ENCODE results near the gene KLHL8. TPM values are rescaled to one million over a fixed set of nuclear protein-coding genes. Genes with fewer than 3 reads are reported as not detected.
A peak's percentile ranks its signal among the peaks of the same experiment; 100 is the strongest.
"Not testable (repeated sequence)": the region's sequence is repeated elsewhere in the genome, so short reads cannot be mapped to it uniquely, and the experiment has no call there.

Gene KLHL8
- total RNA-seq, 3 donors from 2014 or later = 16.4 to 23.0 (median 18.9) TPM

- no peak overlapping the region for H3K4me3 Mint-ChIP-seq
- no peaks in the 10 kb centered on the region for H3K27me3 Mint-ChIP-seq (ENCODE audit: low read depth)
- ATAC-seq (no peak), DNase-seq (no peak)
- H3K4me1 Mint-ChIP-seq (ENCODE audit: low read depth) = no peaks in the 10 kb centered on the region
- H3K36me3 Mint-ChIP-seq (ENCODE audit: insufficient read depth) = peaks cover 20% of the 10 kb centered on the region
- H3K9me3 Mint-ChIP-seq = no peaks in the 10 kb centered on the region
Measured at GRCh38 chr4:87174672-87175071, 45.7 kb downstream of the KLHL8 start.

GRCh38 chr4:87171944-87172343 is 48.5 kb downstream of the KLHL8 start:
- Mint-ChIP-seq H3K4me1 (ENCODE audit: low read depth) (no peaks in the 10 kb centered on the region), H3K36me3 (ENCODE audit: insufficient read depth) (peaks cover 14% of the 10 kb centered on the region), H3K4me3 (no peak overlapping the region), H3K9me3 (no peaks in the 10 kb centered on the region), H3K27me3 (ENCODE audit: low read depth) (no peaks in the 10 kb centered on the region)
- DNase-seq = no peak
- ATAC-seq = no peak

GRCh38 chr4:87166296-87166854 is 54.0 kb downstream of the KLHL8 start:
- Mint-ChIP-seq H3K4me3 (no peak overlapping the region), H3K27me3 (ENCODE audit: low read depth) (no peaks in the 10 kb centered on the region), H3K36me3 (ENCODE audit: insufficient read depth) (peaks cover 20% of the 10 kb centered on the region), H3K4me1 (ENCODE audit: low read depth) (peaks cover 6% of the 10 kb centered on the region), H3K9me3 (no peaks in the 10 kb centered on the region)
- ATAC-seq (peak; percentile 41 to 53), DNase-seq (no peak)

- Mint-ChIP-seq H3K4me1 (ENCODE audit: low read depth) (peaks cover 6% of the 10 kb centered on the region), H3K27me3 (ENCODE audit: low read depth) (no peaks in the 10 kb centered on the region), H3K9me3 (no peaks in the 10 kb centered on the region), H3K36me3 (ENCODE audit: insufficient read depth) (peaks cover 22% of the 10 kb centered on the region), H3K4me3 (no peak overlapping the region)
- no peak for DNase-seq
- ATAC-seq = no peak
Measured at GRCh38 chr4:87165892-87166291, 54.5 kb downstream of the KLHL8 start.

- no peak for ATAC-seq
- Mint-ChIP-seq H3K9me3 (no peaks in the 10 kb centered on the region), H3K4me1 (ENCODE audit: low read depth) (no peaks in the 10 kb centered on the region)
Measured at GRCh38 chr4:87153078-87153870, 67.1 kb downstream of the KLHL8 start.

GRCh38 chr4:87152310-87153041 is 67.9 kb downstream of the KLHL8 start:
- no peak for DNase-seq
- no peaks in the 10 kb centered on the region for H3K4me1 Mint-ChIP-seq (ENCODE audit: low read depth)
- H3K9me3 Mint-ChIP-seq = no peaks in the 10 kb centered on the region
- H3K4me3 Mint-ChIP-seq = no peak overlapping the region
- H3K36me3 Mint-ChIP-seq (ENCODE audit: insufficient read depth) = no peaks in the 10 kb centered on the region
- H3K27me3 Mint-ChIP-seq (ENCODE audit: low read depth) = no peaks in the 10 kb centered on the region
- no peak for ATAC-seq

More at GRCh38 chr4:87153078-87153870, 67.1 kb downstream of the KLHL8 start:
- Mint-ChIP-seq H3K36me3 (ENCODE audit: insufficient read depth) (no peaks in the 10 kb centered on the region), H3K27me3 (ENCODE audit: low read depth) (no peaks in the 10 kb centered on the region), H3K4me3 (no peak overlapping the region)
- DNase-seq = no peak

GRCh38 chr4:87151730-87152129 is 68.7 kb downstream of the KLHL8 start:
- Mint-ChIP-seq H3K27me3 (ENCODE audit: low read depth) (no peaks in the 10 kb centered on the region), H3K4me1 (ENCODE audit: low read depth) (no peaks in the 10 kb centered on the region), H3K9me3 (no peaks in the 10 kb centered on the region), H3K4me3 (no peak overlapping the region), H3K36me3 (ENCODE audit: insufficient read depth) (no peaks in the 10 kb centered on the region)
- no peak for ATAC-seq
- DNase-seq = no peak

- Mint-ChIP-seq H3K27me3 (ENCODE audit: low read depth) (no peaks in the 10 kb centered on the region), H3K9me3 (no peaks in the 10 kb centered on the region), H3K36me3 (ENCODE audit: insufficient read depth) (no peaks in the 10 kb centered on the region), H3K4me1 (ENCODE audit: low read depth) (no peaks in the 10 kb centered on the region), H3K4me3 (no peak overlapping the region)
- ATAC-seq (peak in 1 of 2 donors; percentile 41), DNase-seq (peak; percentile 41)
Measured at GRCh38 chr4:87150498-87151261, 69.7 kb downstream of the KLHL8 start.

GRCh38 chr4:87147116-87147515 is 73.3 kb downstream of the KLHL8 start:
- Mint-ChIP-seq H3K27me3 (ENCODE audit: low read depth) (no peaks in the 10 kb centered on the region), H3K36me3 (ENCODE audit: insufficient read depth) (peaks cover 9% of the 10 kb centered on the region), H3K4me3 (no peak overlapping the region), H3K4me1 (ENCODE audit: low read depth) (no peaks in the 10 kb centered on the region), H3K9me3 (no peaks in the 10 kb centered on the region)
- DNase-seq = no peak
- ATAC-seq = no peak

GRCh38 chr4:87145934-87146333 is 74.5 kb downstream of the KLHL8 start:
- H3K27me3 Mint-ChIP-seq (ENCODE audit: low read depth); DNase-seq; H3K9me3 Mint-ChIP-seq; H3K4me1 Mint-ChIP-seq (ENCODE audit: low read depth); H3K4me3 Mint-ChIP-seq; ATAC-seq: not testable (repeated sequence)
- peaks cover 13% of the 10 kb centered on the region for H3K36me3 Mint-ChIP-seq (ENCODE audit: insufficient read depth)

- H3K27me3 Mint-ChIP-seq (ENCODE audit: low read depth) = no peaks in the 10 kb centered on the region
- ATAC-seq = no peak
- DNase-seq = no peak
- H3K9me3 Mint-ChIP-seq = no peaks in the 10 kb centered on the region
- peaks cover 18% of the 10 kb centered on the region for H3K36me3 Mint-ChIP-seq (ENCODE audit: insufficient read depth)
- H3K4me1 Mint-ChIP-seq (ENCODE audit: low read depth) = no peaks in the 10 kb centered on the region
- H3K4me3 Mint-ChIP-seq = no peak overlapping the region
Measured at GRCh38 chr4:87144356-87144755, 76.1 kb downstream of the KLHL8 start.

GRCh38 chr4:87141428-87141827 is 79.0 kb downstream of the KLHL8 start:
- H3K27me3 Mint-ChIP-seq (ENCODE audit: low read depth) = no peaks in the 10 kb centered on the region

GRCh38 chr4:87134122-87134521 is 86.3 kb downstream of the KLHL8 start:
- no peak for ATAC-seq
- Mint-ChIP-seq H3K36me3 (ENCODE audit: insufficient read depth) (peaks cover 49% of the 10 kb centered on the region), H3K27me3 (ENCODE audit: low read depth) (no peaks in the 10 kb centered on the region), H3K4me1 (ENCODE audit: low read depth) (no peaks in the 10 kb centered on the region), H3K9me3 (no peaks in the 10 kb centered on the region), H3K4me3 (no peak overlapping the region)
- DNase-seq = no peak

More at GRCh38 chr4:87141428-87141827, 79.0 kb downstream of the KLHL8 start:
- ATAC-seq = no peak
- H3K36me3 Mint-ChIP-seq (ENCODE audit: insufficient read depth) = peaks cover 32% of the 10 kb centered on the region
- H3K4me3 Mint-ChIP-seq = no peak overlapping the region
- no peaks in the 10 kb centered on the region for H3K4me1 Mint-ChIP-seq (ENCODE audit: low read depth)
- H3K9me3 Mint-ChIP-seq = no peaks in the 10 kb centered on the region
- DNase-seq = no peak

GRCh38 chr4:87133183-87133582 is 87.2 kb downstream of the KLHL8 start:
- H3K36me3 Mint-ChIP-seq (ENCODE audit: insufficient read depth) = peaks cover 52% of the 10 kb centered on the region
- no peaks in the 10 kb centered on the region for H3K9me3 Mint-ChIP-seq
- no peak overlapping the region for H3K4me3 Mint-ChIP-seq
- ATAC-seq (no peak), DNase-seq (no peak)
- H3K27me3 Mint-ChIP-seq (ENCODE audit: low read depth) = no peaks in the 10 kb centered on the region
- no peaks in the 10 kb centered on the region for H3K4me1 Mint-ChIP-seq (ENCODE audit: low read depth)
